HG03342 (cell line): ENCODE measurements around the gene SLC9A1.

Source experiments
- ATAC-seq: cut with Tn5 transposase; IDR thresholded peaks from one replicate; pipeline ENCODE4 v1.9.1; 2021; ENCODE audit warnings: mild to moderate bottlenecking, moderate library complexity; ENCODE audit not compliant: unreplicated experiment

The SLC9A1 gene

GRCh38 chr1:27152004-27152828, 2.7 kb downstream of the SLC9A1 start:
- ATAC-seq = no peak

- ATAC-seq = no peak
Measured at GRCh38 chr1:27150641-27151040, 4.3 kb downstream of the SLC9A1 start.

GRCh38 chr1:27150183-27150582, 4.7 kb downstream of the SLC9A1 start:
- ATAC-seq = no peak

GRCh38 chr1:27149762-27150113, 5.2 kb downstream of the SLC9A1 start:
- no peak for ATAC-seq

GRCh38 chr1:27149084-27149761, 5.7 kb downstream of the SLC9A1 start:
- no peak for ATAC-seq

GRCh38 chr1:27148591-27148990, 6.3 kb downstream of the SLC9A1 start:
- no peak for ATAC-seq

GRCh38 chr1:27147842-27148518, 6.9 kb downstream of the SLC9A1 start:
- no peak for ATAC-seq

GRCh38 chr1:27145934-27146354, 9.0 kb downstream of the SLC9A1 start:
- ATAC-seq = no peak

GRCh38 chr1:27144920-27145661, 9.8 kb downstream of the SLC9A1 start:
- ATAC-seq = no peak

- no peak for ATAC-seq
Measured at GRCh38 chr1:27144049-27144748, 10.7 kb downstream of the SLC9A1 start.

GRCh38 chr1:27143401-27143800, 11.5 kb downstream of the SLC9A1 start:
- ATAC-seq = no peak

- ATAC-seq = no peak
Measured at GRCh38 chr1:27142464-27142863, 12.5 kb downstream of the SLC9A1 start.

- ATAC-seq = no peak
Measured at GRCh38 chr1:27141266-27142003, 13.5 kb downstream of the SLC9A1 start.

GRCh38 chr1:27139980-27140379, 14.9 kb downstream of the SLC9A1 start:
- ATAC-seq = no peak

- ATAC-seq = no peak
Measured at GRCh38 chr1:27138927-27139326, 16.0 kb downstream of the SLC9A1 start.

- no peak for ATAC-seq
Measured at GRCh38 chr1:27138368-27138767, 16.6 kb downstream of the SLC9A1 start.

GRCh38 chr1:27137544-27138075, 17.3 kb downstream of the SLC9A1 start:
- ATAC-seq = no peak

- ATAC-seq = no peak
Measured at GRCh38 chr1:27136998-27137542, 17.9 kb downstream of the SLC9A1 start.

- no peak for ATAC-seq
Measured at GRCh38 chr1:27136236-27136551, 18.7 kb downstream of the SLC9A1 start.
